GM21529 (cell line): ENCODE measurements around the gene GFOD1.

Experiments
- ATAC-seq: cut with Tn5 transposase; IDR thresholded peaks from one replicate; pipeline ENCODE4 v1.9.1; 2021; ENCODE audit not compliant: unreplicated experiment

The GFOD1 gene

GRCh38 chr6:13360671-13361540 is 126.5 kb downstream of the GFOD1 start:
- no peak for ATAC-seq

GRCh38 chr6:13359287-13359686 is 128.1 kb downstream of the GFOD1 start:
- no peak for ATAC-seq

- no peak for ATAC-seq
Measured at GRCh38 chr6:13358511-13358910, 128.9 kb downstream of the GFOD1 start.

- no peak for ATAC-seq
Measured at GRCh38 chr6:13357551-13358075, 129.8 kb downstream of the GFOD1 start.

GRCh38 chr6:13355999-13356785 is 131.2 kb downstream of the GFOD1 start:
- peak; percentile 87 for ATAC-seq

GRCh38 chr6:13355043-13355945 is 132.1 kb downstream of the GFOD1 start:
- peak; percentile 41 for ATAC-seq

GRCh38 chr6:13354331-13355042 is 132.9 kb downstream of the GFOD1 start:
- no peak for ATAC-seq

GRCh38 chr6:13352165-13352564 is 135.2 kb downstream of the GFOD1 start:
- ATAC-seq = no peak

- no peak for ATAC-seq
Measured at GRCh38 chr6:13351271-13351670, 136.1 kb downstream of the GFOD1 start.

GRCh38 chr6:13349811-13350506 is 137.4 kb downstream of the GFOD1 start:
- no peak for ATAC-seq

GRCh38 chr6:13348334-13349113 is 138.9 kb downstream of the GFOD1 start:
- ATAC-seq = no peak

GRCh38 chr6:13346245-13346644 is 141.2 kb downstream of the GFOD1 start:
- no peak for ATAC-seq

- ATAC-seq = no peak
Measured at GRCh38 chr6:13342414-13343019, 144.9 kb downstream of the GFOD1 start.

- ATAC-seq = no peak
Measured at GRCh38 chr6:13339863-13340630, 147.4 kb downstream of the GFOD1 start.

- no peak for ATAC-seq
Measured at GRCh38 chr6:13338038-13338437, 149.4 kb downstream of the GFOD1 start.

GRCh38 chr6:13336553-13336952 is 150.8 kb downstream of the GFOD1 start:
- peak; percentile 50 for ATAC-seq

GRCh38 chr6:13334953-13335352 is 152.4 kb downstream of the GFOD1 start:
- no peak for ATAC-seq

GRCh38 chr6:13332349-13332706 is 155.1 kb downstream of the GFOD1 start:
- no peak for ATAC-seq
